ENCODE results near the gene SORBS2.

GRCh38 chr4:185840201-185840600 lies 28.2 kb upstream of the SORBS2 start:
- no peak for TF ChIP-seq EP300 (IDR thresholded peaks at IDR 0.05)
- TF ChIP-seq CTCF (IDR thresholded peaks at IDR 0.05): no peak
- TF ChIP-seq POLR2AphosphoS5 (IDR thresholded peaks at IDR 0.05): no peak
